NCI-H146 treated with DMSO at 0.1 percent for 48 hours (cell line): ENCODE results near the gene FAM78A.
"Not testable (repeated sequence)": the region's sequence is repeated elsewhere in the genome, so short reads cannot be mapped to it uniquely, and the experiment has no call there.

Experiments used
- DNase-seq: peaks from one replicate; lab custom pipeline; 2025; ENCODE audit not compliant: unreplicated experiment; lab: John Stamatoyannopoulos, UW

FAM78A gene

DNA sequence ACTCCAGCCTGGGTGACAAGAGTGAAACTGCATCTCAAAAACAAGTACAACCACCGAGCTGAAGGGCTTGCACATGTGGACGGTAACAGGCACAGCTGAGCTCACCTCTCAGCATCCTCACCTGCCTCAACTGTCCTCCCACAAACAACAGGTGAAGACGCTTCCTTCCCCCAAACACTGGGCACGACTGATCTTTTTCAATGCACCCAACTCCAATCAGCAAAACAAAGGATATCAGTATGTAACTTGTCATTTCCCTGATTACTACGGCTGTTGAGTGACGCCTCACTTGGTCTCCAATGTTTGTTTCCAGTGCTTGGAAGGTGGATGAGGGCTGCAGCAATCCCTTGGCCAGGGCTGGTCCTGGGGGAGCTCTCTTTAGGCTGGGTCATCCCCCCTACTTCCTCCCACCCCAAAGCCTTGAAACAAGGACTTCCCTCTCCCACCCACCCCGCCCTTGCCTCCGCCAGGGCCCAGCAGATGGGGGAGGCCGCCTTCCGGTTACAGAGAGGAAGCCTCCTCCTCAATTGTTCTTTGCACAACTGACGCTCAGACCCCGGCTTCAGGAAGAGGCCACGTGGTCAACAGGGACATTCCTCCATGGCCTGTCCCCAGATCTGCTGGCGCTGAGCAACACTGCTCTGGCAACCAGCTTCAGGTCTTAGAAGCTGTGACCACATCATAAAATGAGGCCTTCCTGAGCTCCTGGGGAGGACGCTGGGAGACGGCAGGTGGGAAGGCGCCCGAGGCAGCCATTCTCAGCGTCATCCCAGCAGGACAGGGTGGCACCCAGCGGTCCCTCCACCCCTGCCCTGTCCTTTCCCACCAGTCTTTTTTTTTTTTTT lies 5.9 kb downstream of the FAM78A start:
- DNase-seq = no peak

DNA sequence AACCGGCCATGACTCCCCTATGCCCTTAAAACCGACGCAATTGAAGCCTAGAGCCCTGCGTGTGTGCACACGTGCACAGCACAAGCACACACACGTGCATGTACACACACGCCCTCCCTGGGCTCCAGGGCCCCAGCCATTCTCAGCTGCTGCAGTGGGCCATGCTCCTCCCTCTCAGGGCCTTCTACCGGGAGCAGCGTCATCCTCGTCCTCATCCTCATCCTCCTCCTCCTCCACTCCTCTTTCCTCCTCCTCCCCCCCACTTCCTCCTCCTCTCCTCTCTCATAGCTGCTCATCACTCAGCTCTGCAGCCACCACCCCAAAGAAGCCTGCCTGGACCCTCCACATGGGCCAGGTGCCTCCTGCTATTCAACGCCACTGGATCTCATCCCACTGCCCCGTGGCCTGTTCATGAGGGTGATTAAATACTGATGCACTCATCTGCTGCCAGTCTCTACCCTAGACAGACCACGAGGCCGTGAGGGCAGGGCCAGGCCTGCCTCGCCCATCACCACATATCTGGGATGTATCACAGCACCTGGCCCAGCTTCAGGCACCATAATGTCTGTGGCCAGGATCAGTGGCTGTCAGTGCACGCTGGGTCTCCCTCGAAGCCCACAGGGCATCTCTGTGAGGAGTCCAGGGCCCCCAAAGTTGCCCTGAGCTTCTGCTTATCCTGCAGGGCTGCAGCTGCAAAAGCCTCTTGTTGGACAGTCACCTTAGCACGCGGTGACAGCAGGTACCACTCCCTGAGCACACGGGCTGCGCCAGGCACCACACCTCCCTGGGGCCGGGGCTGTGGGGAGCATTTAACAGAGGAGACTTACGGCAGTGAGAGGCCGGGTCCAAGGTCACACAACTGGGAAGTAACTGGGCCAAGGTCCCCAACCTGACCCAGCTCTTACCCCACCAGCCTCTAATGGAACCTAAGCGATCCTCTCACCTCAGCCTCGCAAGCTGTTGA lies 9.8 kb downstream of the FAM78A start:
- no peak for DNase-seq

DNA sequence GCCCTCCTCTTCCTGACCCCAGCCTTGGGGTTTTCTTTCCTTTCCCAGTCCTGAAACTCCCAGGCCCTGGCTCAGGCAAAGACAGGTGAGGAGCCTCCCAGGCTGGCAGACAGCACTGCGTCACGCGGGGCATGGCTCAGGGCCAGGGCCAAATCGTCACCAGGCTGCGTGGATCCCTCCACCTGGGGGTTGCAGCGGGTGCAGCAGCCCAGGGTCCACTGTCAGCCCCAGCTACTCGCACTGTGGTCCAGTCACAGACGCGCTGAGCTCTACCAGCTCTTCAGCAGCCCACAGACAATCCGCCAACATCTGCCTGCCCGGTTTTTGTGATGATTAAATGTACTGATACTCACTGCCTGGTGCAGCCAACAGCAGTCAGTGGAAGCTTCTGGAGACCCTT lies 12.1 kb downstream of the FAM78A start:
- DNase-seq = no peak

DNA sequence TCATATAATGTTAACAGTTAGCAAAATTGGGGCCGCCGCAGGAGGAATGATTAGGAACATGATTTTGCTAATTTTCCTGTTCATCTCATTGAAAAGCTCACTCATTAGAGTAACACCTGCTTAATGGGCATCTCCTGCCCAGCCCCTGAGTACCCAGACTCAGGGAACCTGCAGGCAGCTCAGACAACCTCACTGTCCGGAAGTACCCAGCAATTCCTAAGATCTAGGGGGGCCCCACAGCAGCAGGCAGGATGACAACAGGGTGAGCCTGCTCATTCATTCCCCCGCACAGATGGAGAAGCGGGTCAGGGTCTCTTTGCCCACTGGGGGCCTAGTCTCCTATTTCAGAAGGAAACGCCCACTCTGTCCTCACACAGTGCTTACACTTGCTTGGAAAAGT lies 12.6 kb downstream of the FAM78A start:
- DNase-seq = no peak

DNA sequence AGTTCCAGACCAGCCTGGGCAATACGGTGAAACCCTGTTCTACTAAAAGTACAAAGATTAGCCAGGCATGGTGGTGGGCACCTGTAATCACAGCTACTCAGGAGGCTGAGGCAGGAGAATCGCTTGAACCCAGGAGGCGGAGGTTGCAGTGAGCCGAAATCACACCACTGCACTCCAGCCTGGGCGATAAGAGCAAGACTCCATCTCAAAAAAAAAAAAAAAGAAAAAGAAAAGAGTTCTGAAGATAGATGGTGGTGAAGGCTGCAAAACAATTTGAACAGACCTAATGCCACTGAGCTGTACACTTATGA lies 13.3 kb downstream of the FAM78A start:
- not testable (repeated sequence) for DNase-seq

DNA sequence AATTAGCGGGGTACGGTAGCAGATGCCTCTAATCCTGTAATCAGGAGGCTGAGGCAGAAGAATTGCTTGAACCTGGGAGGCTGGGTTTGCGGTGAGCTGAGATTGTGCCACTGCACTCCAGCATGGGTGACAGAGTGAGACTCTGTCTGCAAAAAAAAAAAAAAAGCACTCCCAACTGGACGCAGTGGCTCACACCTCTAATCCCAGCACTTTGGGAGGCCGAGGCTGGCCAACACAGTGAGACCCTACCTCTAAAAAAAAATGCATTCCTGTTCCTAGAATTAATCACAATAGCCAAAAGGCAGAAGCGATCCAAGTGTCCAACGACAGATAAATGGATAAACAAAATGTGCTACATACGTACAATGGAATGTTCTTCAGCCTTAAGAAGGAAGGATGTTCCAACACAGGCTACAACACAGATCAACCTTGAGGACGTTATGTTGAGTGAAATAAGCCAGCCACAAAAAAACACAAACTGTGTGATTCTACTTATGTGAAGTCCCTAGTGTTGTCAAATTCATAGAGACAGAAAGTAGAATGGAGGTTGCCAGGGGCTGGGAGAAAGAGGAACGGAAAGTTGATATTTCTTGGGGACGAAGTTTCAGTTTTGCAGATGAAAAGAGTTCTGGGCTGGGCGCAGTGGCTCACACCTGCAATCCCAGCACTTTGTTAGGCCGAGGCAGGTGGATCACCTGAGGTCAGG lies 13.8 kb downstream of the FAM78A start:
- DNase-seq = no peak

DNA sequence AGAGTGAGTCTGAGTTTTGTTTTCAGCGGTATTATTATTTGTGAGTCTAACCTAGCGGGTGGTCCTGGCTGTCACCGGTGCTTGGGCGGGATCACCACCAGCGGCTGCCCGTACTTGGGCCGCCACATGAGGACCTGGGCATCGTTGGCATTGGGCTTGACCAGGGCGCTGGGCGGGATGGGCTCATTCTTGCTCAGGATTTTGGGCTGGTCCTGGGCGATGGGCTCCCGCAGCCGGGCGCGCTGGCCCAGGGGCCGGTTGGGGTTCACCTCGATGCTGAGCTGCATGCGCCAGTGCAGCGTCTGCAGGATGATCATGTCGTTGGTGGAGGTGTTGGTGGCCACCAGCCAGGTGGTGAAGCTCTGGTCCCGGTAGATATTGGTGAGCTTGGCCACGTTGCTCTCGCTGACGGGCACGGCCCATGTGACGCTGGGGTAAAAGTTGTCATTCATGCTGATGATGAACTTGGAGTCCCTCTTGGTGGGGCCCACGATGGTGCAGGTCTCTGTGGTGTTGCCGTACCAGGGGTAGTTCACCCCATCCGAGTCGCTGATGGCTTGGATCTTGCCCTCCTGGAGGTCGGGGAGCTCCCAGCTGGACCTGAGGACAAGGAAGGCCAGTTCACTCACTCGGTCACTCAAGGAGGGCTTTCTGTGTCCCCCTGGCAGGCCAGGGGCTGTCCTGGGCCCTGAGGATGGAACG lies 15.4 kb downstream of the FAM78A start:
- no peak for DNase-seq

DNA sequence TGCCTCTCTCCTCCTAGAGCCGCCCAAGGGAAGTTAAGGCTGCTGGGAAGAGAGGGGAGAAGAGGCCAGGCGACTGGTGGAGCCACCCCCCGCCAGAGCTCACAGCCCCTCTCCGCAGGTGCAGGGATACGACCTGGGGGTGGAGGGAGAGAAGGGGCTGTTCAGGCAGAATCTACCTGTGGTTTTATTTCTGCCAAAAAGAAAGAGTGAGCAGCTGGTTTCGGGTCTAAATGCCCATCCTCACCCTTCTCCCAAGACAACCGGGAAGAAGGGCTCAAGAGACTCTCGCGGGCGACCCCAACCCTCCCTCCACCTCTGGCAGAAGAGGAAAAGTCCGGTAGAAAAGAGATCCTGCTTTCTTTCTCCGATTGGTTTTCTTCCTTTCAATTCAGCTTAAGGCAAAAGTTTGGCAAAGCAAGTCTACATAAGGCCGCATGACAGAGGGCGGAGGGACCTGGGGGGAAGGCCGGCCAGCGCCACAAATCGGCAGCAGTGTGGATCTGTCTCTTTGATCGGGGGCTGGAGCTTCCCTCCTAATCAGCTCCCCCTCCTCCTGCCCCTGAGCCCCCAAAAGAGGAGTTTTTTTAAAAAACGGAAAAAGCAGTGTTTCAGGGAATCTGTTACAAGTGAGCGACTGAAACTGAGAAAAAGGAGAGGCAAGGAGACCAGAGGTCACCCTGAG lies 16.3 kb downstream of the FAM78A start:
- DNase-seq = no peak

DNA sequence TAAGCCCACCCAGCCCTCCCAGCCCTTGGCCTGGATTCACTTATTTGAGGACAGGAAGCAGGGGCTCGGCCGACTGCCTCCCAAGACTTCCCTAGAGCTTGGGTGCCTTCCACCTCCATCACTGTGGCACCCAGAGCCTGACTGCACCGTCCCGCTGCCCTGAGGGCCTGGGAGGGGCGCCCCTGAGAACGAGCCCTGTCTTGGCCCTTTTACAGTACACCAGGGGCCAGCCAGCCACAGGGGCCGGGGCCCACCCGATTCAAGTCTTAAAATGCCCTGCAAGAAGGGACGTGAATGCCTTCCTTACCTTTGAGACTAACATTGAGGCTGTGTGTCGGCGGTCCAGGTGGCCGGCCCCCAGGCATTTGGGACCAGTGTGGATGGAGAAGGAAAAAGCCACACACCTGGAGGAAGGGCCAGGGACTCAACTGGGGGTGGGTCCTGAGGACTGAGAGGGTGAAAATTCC lies 16.8 kb downstream of the FAM78A start:
- no peak for DNase-seq

DNA sequence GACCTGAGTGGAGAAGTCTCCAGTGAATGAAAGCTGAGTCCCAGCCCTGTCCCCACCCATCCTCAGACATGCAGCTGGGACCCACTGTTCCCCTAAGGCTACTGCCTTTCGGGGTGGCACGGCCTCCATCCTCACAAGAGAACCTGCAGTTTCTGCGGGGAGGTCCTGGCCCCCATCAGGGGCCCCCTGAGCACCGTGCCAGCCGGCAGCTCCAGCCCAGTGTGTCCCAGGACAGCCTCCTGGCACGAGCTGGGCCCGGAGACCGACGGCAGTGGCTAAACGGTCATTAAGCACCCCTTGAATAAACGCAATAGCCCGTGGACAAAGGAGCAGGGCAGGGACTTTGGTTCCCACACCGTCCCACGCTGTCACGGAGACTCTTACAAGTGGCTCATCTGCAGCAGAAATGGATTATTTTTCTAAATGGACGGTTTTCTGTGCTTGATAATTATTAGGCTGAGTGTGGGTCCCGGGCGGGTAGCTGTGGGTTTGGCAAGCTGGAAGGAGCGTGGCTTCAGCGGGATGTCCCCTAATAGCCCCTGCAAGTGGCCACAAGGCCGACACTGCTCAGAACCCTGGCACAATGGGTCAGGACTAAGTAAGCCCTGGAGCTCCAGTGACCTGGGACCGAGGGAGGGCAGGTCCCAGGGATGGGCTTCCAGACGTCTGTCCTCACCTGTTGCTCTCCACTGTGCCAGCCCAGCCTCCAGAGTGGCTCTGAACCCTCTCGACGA lies 17.4 kb downstream of the FAM78A start:
- DNase-seq = no peak

DNA sequence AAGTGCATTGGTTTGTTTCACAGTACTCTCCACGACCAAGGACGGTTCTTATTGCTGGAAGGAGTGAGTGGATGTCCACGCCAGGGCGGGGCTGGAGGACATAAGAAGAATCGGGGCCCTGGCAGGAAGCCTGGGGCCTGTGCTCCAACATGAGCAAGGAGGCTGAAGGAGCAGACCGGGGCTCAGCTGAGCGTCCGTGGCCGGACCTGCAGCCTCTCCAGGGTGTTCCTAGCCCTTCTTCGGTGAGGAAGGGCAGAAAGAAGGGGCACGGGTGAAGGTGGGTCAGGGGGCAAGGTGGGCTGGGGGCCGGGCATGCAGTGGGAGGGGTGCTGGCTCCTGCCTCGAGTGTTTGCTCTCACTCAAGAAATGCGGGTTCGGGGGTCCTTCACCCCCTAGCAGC lies 18.1 kb downstream of the FAM78A start:
- DNase-seq = no peak

DNA sequence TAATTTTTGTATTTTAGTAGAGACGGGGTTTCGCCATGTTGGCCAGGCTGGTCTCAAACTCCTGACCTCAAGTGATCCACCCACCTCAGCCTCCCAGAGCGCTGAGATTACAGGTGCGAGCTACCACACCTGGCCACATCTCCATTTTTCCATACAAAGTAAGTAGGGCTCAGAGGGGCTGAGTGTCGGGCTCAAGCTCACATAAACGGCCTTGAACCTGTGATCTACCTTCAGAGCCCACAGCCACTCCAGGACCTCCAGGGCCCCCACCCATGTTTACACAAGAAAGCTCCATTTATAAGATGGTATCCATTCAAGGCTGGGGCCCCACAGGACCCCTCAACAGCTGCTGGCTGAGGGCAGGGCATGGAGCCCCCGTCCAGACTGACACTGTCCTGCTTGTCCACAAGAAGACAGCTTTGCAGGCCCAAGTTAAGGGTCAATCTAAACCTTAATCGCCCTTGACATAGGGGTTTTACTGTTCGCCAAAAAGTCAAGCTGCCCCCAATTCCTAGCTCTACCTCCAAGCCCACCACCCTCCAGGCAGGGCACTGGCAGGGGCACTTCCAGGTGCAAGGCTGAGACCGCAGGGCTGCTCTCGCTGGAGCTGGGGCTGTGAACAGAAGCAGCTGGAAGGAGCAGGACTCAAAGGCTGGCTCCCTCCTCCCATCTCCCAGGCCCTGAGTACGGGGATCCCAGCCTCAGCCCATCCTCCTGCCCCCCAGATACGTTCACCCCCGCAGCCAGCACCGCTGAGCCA lies 18.9 kb downstream of the FAM78A start:
- no peak for DNase-seq

DNA sequence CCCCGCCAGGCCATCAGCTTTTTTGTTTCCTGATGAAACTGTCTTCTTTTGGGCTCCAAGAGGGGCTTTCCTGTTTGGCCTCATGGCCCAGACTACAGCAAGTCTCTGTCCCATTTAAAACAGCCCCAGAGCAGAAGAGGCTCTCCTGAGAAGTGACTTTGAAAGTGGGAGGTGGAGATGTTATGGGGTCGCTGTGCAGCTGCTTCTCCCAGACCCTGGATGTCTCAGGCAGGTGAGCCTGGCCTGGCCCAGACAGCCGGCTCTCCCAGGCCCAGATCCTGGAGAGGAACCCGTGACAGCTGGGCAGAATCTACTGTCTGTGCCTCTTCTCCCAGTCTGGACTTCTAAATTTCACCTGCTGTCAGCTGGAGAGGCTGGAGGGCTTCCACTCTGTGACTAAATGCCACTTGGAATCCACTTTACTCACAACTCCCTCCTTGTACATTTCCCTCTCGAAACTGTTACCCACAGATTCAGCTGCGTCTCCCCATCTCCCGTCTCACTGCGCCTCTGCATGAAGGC lies 20.6 kb downstream of the FAM78A start:
- no peak for DNase-seq

DNA sequence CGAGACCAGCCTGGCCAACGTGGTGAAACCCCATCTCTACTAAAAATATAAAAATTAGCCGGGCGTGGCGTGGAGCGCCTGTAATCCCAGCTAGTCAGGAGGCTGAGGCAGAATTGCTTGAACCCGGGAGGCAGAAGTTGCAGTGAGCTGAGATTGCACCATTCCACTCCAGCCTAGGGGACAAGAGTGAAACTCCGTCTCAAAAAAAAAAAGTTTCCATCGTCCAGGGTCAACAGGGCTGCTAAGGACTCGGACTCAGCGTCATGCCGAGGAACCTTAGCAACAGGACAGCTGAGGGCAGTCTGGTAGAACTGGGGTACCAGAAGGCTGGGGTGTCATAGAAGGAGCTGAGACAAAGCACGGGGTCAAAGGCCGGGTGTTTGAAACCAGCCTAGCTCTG lies 21.7 kb downstream of the FAM78A start:
- DNase-seq = no peak

DNA sequence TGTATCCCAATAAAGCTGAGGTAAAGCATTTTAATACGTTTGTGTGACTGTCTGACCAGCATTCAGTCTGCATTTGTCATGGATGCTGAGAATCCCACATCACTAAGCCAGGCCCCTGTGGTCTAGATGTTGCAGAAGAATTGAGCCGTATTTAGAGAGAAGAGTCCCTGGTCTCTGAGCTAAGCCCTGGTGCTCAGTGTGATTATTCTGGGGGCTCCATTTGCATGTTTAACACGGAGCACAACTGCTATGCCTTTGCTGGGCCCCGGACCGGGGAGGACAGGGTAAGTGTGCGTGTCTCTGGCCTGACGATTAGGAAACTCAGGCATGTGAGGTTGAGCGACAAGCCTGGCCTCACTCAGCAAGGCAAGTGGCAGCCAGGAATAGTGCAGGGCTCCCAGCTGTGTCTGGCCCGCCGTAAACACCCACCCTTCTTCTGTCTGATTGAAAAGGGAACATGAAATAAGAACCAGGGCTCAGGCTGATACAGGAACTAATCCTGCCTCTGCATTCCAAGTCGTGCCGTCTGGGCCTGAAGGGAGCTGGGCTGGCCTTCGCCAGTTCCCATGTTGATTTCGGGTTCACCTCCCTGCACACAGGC lies 22.3 kb downstream of the FAM78A start:
- DNase-seq = no peak

DNA sequence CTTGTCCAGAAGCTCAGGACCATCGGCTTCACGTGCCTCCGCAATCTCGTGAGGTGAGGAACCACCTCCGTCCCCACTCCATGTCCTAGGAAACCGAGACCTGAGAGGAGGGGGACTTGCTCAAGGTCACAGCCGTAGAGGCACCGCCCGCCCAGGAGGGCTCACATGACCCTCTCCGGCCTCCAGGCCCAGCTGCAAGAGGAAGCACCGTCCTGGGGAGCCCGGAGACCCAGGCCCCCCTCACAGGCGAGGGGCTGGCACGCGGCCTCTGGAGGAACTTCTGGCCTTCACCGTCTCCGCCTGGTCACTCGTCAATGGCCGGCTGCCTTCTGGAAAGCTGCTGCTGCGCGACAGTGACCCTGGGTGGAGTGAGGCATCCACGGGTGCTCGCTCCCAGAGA lies 24.2 kb downstream of the FAM78A start:
- DNase-seq = no peak

DNA sequence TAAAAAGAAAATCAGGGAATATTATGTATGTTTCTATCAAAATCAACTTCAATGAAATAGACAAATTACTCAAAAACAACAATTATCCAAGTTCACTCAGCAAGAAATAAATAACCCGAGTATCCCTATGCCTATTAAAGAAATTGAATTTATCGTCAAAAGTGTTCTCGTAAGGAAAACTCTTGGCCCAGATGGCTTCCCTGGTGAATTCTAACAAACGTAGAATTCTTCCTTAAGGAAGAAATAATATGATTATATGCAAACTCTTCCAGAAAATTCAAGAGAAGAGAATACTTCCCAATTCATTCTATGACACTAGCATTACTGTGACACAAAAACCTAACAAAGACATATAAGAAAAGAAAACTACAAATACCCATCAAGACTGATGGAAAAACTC lies 29.7 kb downstream of the FAM78A start:
- DNase-seq = no peak

DNA sequence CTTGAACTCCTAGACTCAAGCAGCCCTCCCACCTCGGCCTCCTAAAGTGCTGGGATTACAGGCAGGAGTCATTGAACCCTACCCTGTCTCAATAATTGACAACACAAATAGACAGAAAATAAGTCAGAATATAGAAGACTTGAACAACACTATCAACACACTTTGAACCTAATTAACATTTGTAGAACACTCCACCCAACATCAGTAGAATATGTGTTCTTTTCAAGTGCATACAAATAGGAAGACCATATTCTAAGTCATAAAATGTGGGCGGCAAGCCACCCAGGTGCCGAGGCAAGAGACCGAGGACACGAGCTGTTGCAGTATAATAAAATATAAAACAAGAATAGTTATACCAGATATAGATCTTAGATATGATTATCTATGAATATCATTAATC lies 32.0 kb downstream of the FAM78A start:
- not testable (repeated sequence) for DNase-seq
